SIG-M5 treated with dmso at 0.1 percent for 504 hours (cell line): ENCODE measurements around the gene RXFP4.
"Not testable (repeated sequence)": the region's sequence is repeated elsewhere in the genome, so short reads cannot be mapped to it uniquely, and the experiment has no call there.

ENCODE experiments used
- DNase-seq: peaks from one replicate; lab custom pipeline; 2025; ENCODE audit not compliant: unreplicated experiment; lab: John Stamatoyannopoulos, UW

RXFP4 gene

GRCh38 chr1:155976913-155977689, 35.7 kb downstream of the RXFP4 start:
- no peak for DNase-seq

DNA sequence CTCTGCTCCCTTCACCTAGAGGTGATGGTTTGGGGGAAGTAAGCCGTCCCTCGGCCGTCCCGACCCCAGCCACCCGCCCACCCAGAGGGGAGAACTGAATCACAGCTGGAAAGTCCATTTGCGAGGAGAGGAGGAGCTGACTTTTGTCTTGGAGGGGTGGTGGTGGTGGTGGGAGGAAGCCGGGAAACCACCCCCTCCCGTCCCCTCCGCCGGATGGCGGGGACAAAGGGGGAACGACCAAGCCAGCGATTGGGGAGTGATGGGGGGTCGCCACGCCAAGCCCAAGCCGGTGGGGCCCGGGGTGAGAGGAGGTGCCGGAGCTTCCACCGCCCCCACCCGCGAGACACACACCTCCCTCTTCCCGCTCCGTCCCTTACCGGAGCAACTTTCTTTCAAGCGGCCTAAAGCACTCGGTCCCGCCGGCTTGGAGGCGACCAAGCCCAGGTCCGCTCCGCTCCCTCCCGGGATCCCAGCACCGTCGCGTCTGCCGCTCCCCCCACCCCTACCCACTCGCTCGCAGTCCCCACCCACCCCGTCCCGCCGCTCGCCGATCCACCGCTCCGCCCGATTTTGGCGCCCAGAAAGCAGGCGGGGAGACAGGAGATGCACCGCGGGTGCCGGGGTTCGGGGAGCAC, 36.4 kb downstream of the RXFP4 start:
- DNase-seq, result no peak

DNA sequence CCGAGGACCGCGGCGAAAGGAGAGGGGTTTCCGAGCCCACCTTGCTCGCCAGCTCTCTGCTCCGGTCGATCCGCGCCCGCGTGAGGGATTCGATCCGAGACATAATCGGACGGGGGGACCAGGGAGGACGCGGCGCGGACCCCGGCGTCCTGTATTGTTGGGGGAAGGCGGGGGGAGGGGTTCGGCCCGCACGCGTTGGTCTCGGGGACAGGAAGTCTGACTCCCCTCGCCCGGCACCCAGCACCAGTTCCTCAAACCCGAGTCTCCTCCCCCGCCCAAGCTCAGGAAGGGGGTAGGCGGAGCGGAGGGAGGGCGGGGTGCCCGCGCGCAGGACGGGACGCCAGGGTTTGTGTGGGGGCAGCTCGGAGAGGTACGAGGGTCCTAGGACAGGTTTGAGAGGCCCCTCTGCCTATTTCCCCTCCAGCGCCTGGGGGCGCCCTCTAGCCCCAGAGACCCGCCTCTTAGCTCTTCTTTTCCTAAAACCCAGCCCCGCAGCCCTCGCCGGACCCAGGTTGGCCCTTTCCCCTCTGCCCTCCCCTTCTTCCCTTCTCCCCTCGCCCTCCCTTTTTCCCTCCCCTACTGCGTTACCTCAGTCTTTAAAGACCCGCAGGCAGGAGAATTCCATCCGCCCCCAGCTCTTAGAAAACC, 37.0 kb downstream of the RXFP4 start, which contains the start of gene ARHGEF2:
Gene ARHGEF2, minus strand, starts transcription at position 223 of the 648 bp plus-strand sequence. Its CDS starts 120 bp downstream, at position 103.
- peak; percentile 98 for DNase-seq

GRCh38 chr1:155978973-155979429, 37.6 kb downstream of the RXFP4 start:
- peak; percentile 87 for DNase-seq

DNA sequence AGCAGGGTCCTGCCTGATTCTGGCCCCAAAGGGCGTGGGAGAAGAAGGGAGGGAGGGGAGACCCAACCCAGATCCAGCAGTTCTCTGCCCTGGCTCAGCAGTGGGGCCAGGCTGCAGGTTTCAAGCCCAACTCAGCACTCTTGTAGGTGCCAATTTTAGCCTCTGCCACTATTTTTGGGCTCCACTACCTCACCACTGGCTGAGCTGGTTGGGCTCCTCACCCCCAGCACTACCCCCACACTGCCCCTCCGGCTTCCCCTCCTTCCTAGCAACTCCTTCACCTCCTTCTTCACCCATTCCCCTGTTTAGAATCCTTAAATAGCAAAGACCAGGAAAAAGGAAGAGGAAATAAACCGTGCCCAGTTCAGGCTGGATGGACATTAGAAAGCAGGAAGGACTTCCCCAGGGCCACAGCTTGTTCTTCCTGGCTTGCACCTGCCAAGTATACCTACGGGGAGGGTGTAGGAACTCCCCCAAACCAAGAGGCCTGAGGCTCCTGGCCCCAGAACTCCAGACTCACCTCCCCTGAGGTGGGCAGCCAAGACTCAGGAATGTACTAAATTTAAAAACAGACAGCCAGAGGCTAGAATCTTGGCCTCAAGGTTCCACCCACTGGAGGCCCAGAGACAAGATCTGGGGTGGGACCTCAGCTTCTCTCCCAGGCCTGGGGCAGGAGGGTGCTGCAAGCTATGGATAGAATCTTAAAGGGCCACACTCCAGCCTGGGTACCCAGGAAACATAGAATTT, 38.3 kb downstream of the RXFP4 start:
- DNase-seq, result peak; percentile 78

DNA sequence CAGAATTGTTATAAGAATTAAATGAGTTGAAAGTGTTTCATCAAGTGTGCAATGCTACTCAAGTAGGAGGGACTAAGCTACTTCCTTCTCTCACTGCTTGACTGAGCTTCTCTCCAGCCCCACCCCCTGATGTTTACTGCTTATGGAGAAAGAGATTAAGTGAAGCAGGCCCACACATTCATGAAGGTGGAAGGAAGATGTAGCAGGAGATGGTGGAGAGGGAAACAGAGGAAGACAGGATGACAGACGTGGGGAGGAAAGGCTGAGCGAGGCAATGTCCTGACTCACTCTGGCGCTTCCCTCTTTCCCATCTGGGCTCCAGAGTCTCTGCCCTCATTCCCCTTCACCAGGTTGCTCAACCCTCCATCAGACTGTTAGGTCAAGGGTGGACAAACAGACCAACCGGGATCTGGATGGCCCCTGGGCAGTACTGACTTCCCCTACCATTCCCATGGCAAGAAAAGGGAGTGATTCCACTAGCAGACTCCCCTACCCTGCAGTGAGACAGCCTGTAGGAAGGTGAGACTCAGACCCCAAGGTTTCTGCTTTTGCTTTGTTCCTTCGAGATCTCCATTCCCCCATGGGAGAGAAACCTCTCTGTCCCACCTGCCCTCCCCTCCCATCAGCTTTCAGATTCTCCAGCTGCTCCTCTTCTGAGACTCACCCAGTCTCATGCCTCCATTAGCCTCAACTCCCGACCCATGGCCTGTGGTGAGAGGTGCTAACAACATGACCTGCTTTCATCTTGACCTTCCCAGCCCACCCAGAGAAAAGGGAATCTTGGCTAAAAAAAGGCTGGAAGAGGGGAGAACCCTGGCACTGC, 40.0 kb downstream of the RXFP4 start:
- peak; percentile 85 for DNase-seq

DNA sequence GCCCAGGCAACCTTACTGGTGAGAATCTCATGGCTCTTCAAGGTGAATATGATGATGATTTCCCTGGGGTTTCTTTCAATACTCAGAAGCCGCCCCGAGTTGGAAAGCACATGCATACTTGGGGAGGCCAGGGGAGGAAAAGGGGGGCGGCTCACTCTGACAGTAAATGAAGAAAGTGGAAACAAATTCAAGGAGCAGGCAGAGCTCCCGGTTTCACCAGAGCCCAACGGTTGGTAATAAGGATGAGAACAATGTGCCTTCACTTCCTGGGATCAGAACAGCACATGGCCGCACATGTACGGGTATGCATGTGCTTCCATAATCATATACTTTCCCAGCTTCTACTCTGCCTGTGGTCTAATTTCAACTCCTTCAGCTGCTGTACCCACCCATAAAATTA, 40.7 kb downstream of the RXFP4 start:
- DNase-seq, result no peak

DNA sequence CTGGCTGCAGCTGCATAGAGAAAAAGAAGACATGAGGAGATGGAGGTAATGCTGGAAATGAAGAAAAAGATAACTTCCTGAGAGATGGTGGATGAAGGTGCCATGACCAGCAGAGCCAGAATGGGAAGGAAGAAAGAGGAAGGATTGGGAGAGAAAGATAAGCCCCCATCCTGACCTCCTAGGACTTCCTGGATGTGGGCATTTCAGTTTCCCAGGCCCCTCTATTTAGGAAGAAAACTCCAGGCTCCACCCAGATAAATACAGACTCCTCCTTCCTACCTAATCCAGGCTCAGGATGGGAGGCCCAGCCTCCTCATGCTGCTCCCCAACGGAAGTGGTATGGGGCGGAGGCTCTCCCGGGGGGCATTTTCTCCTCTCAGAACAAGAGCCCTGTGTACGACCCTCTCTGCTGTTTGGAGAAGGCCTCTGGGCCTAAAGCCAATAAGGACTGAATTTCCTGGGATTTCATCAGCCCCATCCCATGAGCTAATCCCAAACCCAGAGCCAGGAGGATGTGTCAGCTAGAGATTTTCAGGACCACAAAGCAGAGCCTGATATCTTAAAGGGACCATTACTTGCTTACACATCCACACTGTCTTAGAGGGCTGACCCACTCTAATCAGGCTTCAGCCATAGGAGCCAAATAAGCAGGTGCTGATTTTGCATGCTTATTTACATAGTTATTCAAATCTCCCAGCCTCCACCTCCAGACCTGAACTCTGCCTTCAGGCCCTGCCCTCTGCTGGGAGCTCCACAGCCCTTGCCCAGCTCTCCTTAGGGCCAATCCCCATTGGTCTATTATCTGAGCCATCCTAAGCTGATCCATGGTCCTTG, 42.0 kb downstream of the RXFP4 start:
- no peak for DNase-seq

DNA sequence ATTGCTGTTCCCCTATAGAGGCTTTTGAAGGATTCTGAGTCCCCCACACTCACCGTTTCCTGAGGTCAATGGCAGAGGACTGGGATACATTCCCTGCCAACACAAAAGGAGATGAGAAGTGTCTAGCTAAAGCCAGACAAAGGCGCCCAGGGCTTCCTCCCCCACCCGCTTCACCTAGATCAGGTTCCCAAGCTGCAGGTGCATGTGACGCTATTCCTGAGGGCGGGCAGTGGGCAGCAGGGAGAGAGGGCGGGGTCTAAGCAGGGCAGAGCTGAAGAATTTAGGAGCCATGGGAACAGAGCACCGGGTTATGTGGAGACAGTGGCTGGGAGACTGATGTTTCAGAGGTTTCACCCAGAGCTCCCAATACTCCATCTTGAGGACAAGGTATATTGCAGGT, 42.9 kb downstream of the RXFP4 start:
- no peak for DNase-seq

DNA sequence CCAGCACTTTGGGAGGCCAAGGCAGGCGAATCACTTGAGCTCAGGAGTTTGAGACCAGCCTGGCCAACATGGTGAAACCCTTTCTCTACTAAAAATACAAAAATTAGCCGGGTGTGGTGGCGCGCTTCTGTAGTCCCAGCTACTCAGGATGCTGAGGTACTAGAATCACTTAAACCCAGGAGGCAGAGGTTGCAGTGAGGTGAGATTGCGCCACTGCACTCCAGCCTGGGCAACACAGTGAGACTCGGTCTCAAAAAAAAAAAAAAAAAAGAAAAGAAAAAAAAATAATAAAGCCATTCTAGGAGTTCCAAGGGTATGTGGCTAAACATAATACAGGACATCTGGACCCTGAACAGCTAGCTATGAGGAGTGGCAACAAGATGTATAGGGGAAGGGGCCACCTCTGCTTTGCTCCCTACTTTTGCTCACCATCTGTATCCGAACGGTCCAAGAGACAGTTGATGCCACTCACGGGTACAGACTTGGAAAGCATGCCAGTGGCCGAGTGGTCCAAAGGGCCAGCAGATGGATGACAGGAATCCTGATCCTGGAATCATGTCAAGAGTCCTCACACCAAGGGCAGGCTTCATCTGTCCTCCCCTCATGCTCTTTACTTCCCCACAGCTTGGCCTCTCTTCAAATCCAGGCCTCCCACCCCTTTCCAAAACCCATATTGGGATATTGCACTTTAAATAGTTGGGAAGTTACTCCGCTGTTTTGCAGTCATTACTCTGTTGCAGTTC, 43.6 kb downstream of the RXFP4 start:
- not testable (repeated sequence) for DNase-seq

- peak; percentile 81 for DNase-seq
Observed at GRCh38 chr1:155989242-155990004, 48.0 kb downstream of the RXFP4 start.

- DNase-seq, result peak; percentile 59
Observed at GRCh38 chr1:155990005-155990739, 48.7 kb downstream of the RXFP4 start.
